GM12878 (cell line): ENCODE results near the gene PLEKHJ1. TPM values are rescaled to one million over a fixed set of nuclear protein-coding genes. Genes with fewer than 3 reads are reported as not detected.

Experiments used
- ATAC-seq: fragments of 200-7000 bp; cut with Tn5 transposase; 3 replicates; pipeline ENCODE4 v1.9.1; 2020; ENCODE audit warnings: mild to moderate bottlenecking, moderate library complexity
- BruUV-seq: library from RNA; stranded (reverse); fragments of 400-500 nt; replicated peaks from 2 replicates; lab custom pipeline; 2021; lab: Mats Ljungman, UMichigan
- CTCF ChIA-PET: fragments of 300-600 bp; sonication (Branson Sonifier 250); formaldehyde crosslinking; extraction: SDS; loops from one replicate; lab custom pipeline; 2021; ENCODE audit warnings: inconsistent platforms; lab: Yijun Ruan, JAX
- POLR2A ChIA-PET: fragments of 350-600 bp; formaldehyde crosslinking; extraction: SDS; loops from one replicate; lab custom pipeline; 2021; ENCODE audit warnings: inconsistent platforms; lab: Charles Lee
- RAD21 ChIA-PET: fragments of 300-600 bp; sonication (Branson Sonifier 250); formaldehyde crosslinking; loops from one replicate; lab custom pipeline; 2023; ENCODE audit warnings: antibody characterized with exemption; ENCODE audit not compliant: unreplicated experiment; lab: Charles Lee
- SMC1A ChIA-PET: fragments of 300-600 bp; sonication (Branson Sonifier 250); formaldehyde crosslinking; loops from one replicate; lab custom pipeline; 2023; ENCODE audit not compliant: unreplicated experiment, uncharacterized antibody; lab: Charles Lee
- DNase-seq: peaks from one replicate; pipeline ENCODE4 v3.0.0-alpha.2; 2011; ENCODE audit warnings: low read depth, low spot score
- FAIRE-seq: peaks from 3 replicates; lab custom pipeline; 2011; peaks lifted over from hg19 to GRCh38; lab: Jason Lieb, UNC
- H2AFZ ChIP-seq: 2 replicates; pipeline ENCODE4 v1.6.0; 2011; ENCODE audit warnings: low read depth, low read length, control low read depth; ENCODE audit not compliant: control insufficient read depth
- H3K27ac ChIP-seq: 2 replicates; pipeline ENCODE4 v1.5.1; 2011; ENCODE audit warnings: control low read depth; ENCODE audit not compliant: control insufficient read depth, insufficient read depth
- H3K27me3 ChIP-seq, 2 experiments: replicated peaks in 1 of 2; 2 replicates each; pipeline versions ENCODE4 v1.6.0 to v1.6.1; 2011; ENCODE audit warnings: low read length in 1 of 2; ENCODE audit not compliant: control insufficient read depth in 2 of 2, insufficient read depth in 2 of 2
- H3K36me3 ChIP-seq, 2 experiments: 2 replicates each; pipeline ENCODE4 v1.5.1; 2011; ENCODE audit warnings: low read length in 1 of 2; ENCODE audit not compliant: control insufficient read depth in 2 of 2, insufficient read depth in 2 of 2
- H3K4me1 ChIP-seq: 2 replicates; pipeline ENCODE4 v1.6.1; 2011; ENCODE audit warnings: mild to moderate bottlenecking, low read length, moderate library complexity, mixed read lengths; ENCODE audit not compliant: control insufficient read depth, insufficient read depth
- H3K4me2 ChIP-seq: 2 replicates; pipeline ENCODE4 v1.6.0; 2011; ENCODE audit warnings: control low read depth; ENCODE audit not compliant: control insufficient read depth, insufficient read depth
- H3K4me3 ChIP-seq: fragments of 200-600 bp; sonication (generic); 2 replicates; pipeline ENCODE4 v1.5.1; 2016
- H3K79me2 ChIP-seq: 2 replicates; pipeline ENCODE4 v1.6.0; 2011; ENCODE audit warnings: low read length; ENCODE audit not compliant: control insufficient read depth, insufficient read depth
- H3K9ac ChIP-seq: 2 replicates; pipeline ENCODE4 v1.8.0; 2011; ENCODE audit warnings: low read length, control low read depth, mixed read lengths; ENCODE audit not compliant: control insufficient read depth, insufficient read depth
- H3K9me3 ChIP-seq: replicated peaks from 3 replicates; pipeline ENCODE4 v1.5.1; 2011; ENCODE audit warnings: mild to moderate bottlenecking, low read length; ENCODE audit not compliant: control insufficient read depth, insufficient read depth
- H4K20me1 ChIP-seq: 2 replicates; pipeline ENCODE4 v1.6.0; 2011; ENCODE audit not compliant: control insufficient read depth, insufficient read depth
- ATF7 ChIP-seq: fragments of 450-650 bp; IDR thresholded peaks from 2 replicates; pipeline ENCODE4 v1.6.1; 2016; ENCODE audit warnings: low read depth, mild to moderate bottlenecking
- EGR1 ChIP-seq, 2 experiments: IDR thresholded peaks; 1 replicate in 1 of 2; 2 replicates in 1 of 2; pipeline ENCODE4 v1.6.1; 2011 to 2012; ENCODE audit warnings: low read depth in 2 of 2, low read length in 2 of 2, borderline replicate concordance in 1 of 2, mild to moderate bottlenecking in 1 of 2, moderate library complexity in 1 of 2
- SPI1 ChIP-seq: IDR thresholded peaks from 2 replicates; pipeline ENCODE4 v1.6.1; 2011; ENCODE audit warnings: low read depth, mild to moderate bottlenecking, low read length, moderate library complexity, borderline replicate concordance; ENCODE audit not compliant: insufficient read depth
- WGBS: methylation state at CpG from one replicate; pipeline ENCODE4 v1.1.6; 2016; ENCODE audit warnings: low lambda C conversion rate; ENCODE audit not compliant: insufficient replicate concordance, insufficient coverage; ENCODE audit errors: missing lambda C conversion rate; 5-methylcytosine and 5-hydroxymethylcytosine counted together
- in situ Hi-C: fragments of 300-500 bp; cut with MboI; formaldehyde crosslinking; loops from 9 replicates; pipeline ENCODE4 v1.14.3; 2018; ENCODE audit warnings: mixed read lengths
- intact Hi-C: fragments of 100-400 bp; cut with micrococcal nuclease; formaldehyde crosslinking; loops from one replicate; pipeline ENCODE4 v1.14.2; 2022; ENCODE audit not compliant: unreplicated experiment
- polyA plus RNA-seq, 11 experiments: library from polyadenylated mRNA; depleted of rRNA in 4 of 11; unstranded in 6 of 11; stranded (reverse) in 5 of 11; fragments of >200 nt; fragmentation: Nextera tagmentation in 4 of 11; fragmentation: Illumina TruSeq in 1 of 11; extraction: Ambion mirVana in 4 of 11; extraction: Trizol in 1 of 11; gene quantifications; 1 replicate in 1 of 11; 2 replicates in 10 of 11; pipeline versions ENCODE4 v1.2.1 to v1.2.3, GENCODE V29; 2011 to 2016; ENCODE audit warnings: inconsistent platforms in 2 of 11, missing spikeins in 2 of 11, low read depth in 1 of 11
- total RNA-seq, 4 experiments: library from RNA; depleted of rRNA in 3 of 4; stranded (reverse); fragments of >200 nt in 3 of 4; fragmentation: Illumina TruSeq in 1 of 4; extraction: Trizol in 1 of 4; gene quantifications; 2 replicates each; pipeline versions ENCODE4 v1.2.1 to v1.2.3, GENCODE V29; 2013 to 2021
- TF ChIP-seq, protein P1 (sequence below): fragments of 450-650 bp; IDR thresholded peaks from 2 replicates; pipeline ENCODE4 v1.6.1; 2018; ENCODE audit warnings: mild to moderate bottlenecking, low read depth, moderate library complexity; ENCODE audit not compliant: partially characterized antibody

PLEKHJ1 gene
- total and polyA plus RNA-seq, 10 of the 15 experiments (the other 5 are each of a cell fraction or from before 2014, with no cell fraction given) = 1.3 to 133 (median 75.0) TPM

GRCh38 chr19:2198317-2198716 lies 37.8 kb downstream of the PLEKHJ1 start:
- intact Hi-C loops = no loop called here
- TF ChIP-seq, protein P1, sequence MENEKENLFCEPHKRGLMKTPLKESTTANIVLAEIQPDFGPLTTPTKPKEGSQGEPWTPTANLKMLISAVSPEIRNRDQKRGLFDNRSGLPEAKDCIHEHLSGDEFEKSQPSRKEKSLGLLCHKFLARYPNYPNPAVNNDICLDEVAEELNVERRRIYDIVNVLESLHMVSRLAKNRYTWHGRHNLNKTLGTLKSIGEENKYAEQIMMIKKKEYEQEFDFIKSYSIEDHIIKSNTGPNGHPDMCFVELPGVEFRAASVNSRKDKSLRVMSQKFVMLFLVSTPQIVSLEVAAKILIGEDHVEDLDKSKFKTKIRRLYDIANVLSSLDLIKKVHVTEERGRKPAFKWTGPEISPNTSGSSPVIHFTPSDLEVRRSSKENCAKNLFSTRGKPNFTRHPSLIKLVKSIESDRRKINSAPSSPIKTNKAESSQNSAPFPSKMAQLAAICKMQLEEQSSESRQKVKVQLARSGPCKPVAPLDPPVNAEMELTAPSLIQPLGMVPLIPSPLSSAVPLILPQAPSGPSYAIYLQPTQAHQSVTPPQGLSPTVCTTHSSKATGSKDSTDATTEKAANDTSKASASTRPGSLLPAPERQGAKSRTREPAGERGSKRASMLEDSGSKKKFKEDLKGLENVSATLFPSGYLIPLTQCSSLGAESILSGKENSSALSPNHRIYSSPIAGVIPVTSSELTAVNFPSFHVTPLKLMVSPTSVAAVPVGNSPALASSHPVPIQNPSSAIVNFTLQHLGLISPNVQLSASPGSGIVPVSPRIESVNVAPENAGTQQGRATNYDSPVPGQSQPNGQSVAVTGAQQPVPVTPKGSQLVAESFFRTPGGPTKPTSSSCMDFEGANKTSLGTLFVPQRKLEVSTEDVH = no peak
- TF ChIP-seq SPI1 (no peak), ATF7 (no peak), EGR1 (IDR thresholded peaks at IDR 0.05; ENCODE audit: borderline replicate concordance in 1 of 2, low read depth in 2 of 2, low read length in 2 of 2) (no peak)
- ChIA-PET RAD21 (no interaction called here), POLR2A (no interaction called here), CTCF (interaction anchor here (1.4 to 1.6 kb wide), 2 partner anchors 26 to 43 kb away, joined by 4 to 18 read pairs; no protein-coding TSS in a partner anchor), SMC1A (interaction anchor here (0.9 kb wide), 2 partner anchors 35 to 42 kb away, joined by 3 read pairs; partner anchors contain the start of gene DOT1L)
- Histone ChIP-seq H3K9me3 (no peaks in the 10 kb centered on the region), H3K27ac (no peak overlapping the region), H3K4me3 (no peak overlapping the region), H4K20me1 (0 out of 2 replicates have a peak, but pooled peaks cover 2% of the 10 kb centered on the region), H3K9ac (no peak overlapping the region), H2AFZ (no peak overlapping the region), H3K4me1 (no peaks in the 10 kb centered on the region), H3K4me2 (no peak overlapping the region), H3K27me3 (no peaks in the 10 kb centered on the region), H3K36me3 (peaks cover 9 to 57% of the 10 kb centered on the region in 2 experiments; a peak in 3 of 4 replicates), H3K79me2 (peaks cover 3% of the 10 kb centered on the region; the same call in 1 of the 2 replicates)
- WGBS = 96% methylated on average over 22 of the region's 22 CpGs
- no peak for ATAC-seq
- no peak for DNase-seq
- in situ Hi-C loops = no loop called here
- BruUV-seq = no TSS peak
- no peak for FAIRE-seq
